NCI-H748 (cell line): Measurements from ENCODE around the gene DCTN1.
"Not testable (repeated sequence)": the region's sequence is repeated elsewhere in the genome, so short reads cannot be mapped to it uniquely, and the experiment has no call there.

Experiments
- DNase-seq: peaks from one replicate; lab custom pipeline; 2025; ENCODE audit not compliant: unreplicated experiment; lab: John Stamatoyannopoulos, UW

The DCTN1 gene

DNA sequence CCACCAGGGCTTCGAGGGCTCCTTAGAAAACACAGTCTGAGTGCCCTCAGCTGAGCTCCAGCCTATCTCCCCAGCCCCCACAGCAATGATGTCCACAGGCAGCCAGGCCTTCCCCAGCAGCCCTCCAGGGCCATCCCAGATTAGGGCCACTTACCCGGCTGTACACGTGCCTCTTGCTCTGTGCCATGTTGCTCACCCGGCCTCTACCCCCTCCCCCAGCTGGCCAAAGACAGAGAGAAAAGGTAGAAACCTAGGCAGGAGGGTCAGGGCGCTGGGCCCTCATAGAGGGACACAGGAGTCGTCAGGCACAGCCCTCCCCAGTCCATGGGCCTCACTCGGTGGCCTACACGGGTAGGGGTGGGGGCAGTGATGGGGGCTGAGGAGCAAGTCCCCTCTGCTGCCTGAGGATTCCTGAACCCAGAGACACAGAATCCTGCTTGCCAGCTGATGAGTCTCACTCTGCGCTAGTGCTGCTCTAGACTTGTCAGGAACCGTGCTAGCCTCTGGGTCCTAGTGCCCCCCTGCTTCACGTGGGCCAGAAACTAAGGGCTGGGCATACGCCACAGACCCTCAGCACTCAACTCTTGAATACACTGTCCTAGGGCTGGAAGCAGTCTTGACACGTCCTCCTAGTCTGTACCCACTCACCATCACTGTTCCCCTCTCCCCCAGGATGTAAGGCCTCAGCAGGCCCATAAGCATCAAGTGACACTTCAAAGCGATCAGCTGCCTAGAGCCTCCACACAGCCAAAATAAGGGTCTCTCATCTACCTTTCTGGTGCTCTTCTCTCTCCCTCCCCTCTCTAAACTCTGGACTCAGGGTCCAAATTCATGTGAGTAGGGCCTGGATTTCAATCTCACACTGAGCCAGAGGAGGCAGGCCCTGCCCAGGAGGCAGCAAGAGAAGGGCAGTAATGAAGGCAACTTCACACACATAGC is at the start of gene DCTN1:
TSS of gene DCTN1 (minus strand) at position 461 of the 939 bp plus-strand sequence. CDS start at position 187, 274 bp downstream.
- DNase-seq: no peak

DNA sequence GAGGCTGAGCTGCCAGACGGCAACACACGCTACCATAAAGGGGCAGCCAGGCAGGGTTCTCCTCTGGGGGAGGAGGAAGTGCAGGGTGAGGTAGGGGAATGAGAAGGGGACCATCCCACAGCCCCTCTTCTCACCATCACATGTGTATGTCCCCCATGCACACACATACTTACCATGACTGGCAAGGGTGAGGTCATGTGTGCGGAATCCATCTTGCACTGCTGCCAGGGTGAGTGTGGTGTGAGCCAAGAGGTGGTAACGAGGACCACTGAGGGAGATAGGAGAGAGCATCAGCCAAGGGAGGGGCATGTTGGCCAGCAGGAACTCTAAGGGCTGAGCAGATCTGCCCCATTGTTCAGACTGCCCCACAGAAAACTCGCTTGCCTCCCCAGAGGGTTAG is 48.6 kb upstream of the DCTN1 start:
- no peak for DNase-seq

DNA sequence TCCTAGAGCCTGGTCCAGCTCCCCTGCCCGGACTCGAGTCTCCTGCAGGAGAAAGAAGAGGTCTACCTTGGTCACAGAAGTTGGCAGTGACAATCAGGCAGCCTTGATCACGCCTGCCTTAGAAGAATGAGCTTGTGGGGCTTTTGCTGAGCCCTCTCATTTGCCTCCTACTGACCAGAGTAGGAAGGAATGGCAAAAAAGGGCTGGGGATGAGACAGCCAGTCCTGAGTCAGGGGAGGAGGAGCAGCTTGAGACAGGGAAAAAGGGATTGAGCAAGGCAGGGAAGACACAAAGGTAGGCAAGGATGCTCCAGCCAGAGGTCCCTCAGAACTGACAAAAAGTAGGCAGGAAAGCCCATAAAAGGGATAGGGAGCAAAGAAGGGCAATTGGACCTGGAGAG is 47.4 kb upstream of the DCTN1 start:
- DNase-seq: no peak

DNA sequence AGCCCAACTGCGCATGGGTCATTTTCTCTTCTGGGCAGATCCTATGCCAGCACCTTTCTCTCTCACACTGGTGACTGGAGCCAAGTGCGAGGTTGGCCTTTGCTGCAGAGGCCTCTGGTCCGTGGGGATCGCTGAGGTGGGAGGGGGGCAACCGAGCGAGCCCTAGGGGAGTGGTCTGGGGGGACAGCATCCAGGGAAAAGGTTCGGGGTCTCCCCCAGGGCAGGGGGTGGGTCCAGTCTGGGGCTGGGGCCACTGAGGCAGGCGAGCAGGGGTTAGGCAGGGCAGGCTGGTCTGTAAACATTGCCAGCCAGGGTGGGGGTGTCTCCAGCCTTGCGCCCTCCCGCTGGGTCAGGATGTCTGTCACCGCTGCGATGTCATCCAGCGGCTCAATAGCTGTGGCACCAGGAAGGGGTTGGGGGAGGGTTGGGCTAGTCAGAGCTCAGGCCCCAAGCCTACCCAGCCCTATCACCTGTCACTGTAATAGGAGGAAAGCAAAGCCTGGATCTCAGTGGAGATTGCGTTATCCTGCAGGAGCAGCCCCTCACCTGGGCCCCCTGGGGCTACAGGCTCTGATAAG is 46.2 kb upstream of the DCTN1 start:
- no peak for DNase-seq

DNA sequence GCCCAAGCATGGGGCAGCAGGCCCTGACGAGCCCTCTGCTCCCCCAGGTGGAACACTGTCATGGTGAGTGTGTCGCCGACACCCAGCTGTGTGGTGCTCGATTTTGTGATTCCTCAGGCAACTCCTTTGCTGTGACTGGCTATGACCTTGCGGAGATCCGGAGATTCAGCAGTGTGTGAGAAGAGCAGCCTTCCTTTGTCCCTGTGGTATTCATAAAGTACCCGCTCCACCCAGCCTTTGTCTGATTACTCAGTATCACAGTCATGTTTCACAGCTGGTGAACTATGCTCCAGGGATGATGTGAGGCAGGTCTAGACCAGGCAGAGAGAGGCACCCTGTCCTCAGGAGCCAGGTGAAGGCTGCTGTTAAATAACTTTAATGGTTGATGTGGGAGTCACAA is 45.4 kb upstream of the DCTN1 start:
- DNase-seq: no peak

- DNase-seq: no peak
Observed at GRCh38 chr2:74424995-74425406, 44.9 kb upstream of the DCTN1 start.

DNA sequence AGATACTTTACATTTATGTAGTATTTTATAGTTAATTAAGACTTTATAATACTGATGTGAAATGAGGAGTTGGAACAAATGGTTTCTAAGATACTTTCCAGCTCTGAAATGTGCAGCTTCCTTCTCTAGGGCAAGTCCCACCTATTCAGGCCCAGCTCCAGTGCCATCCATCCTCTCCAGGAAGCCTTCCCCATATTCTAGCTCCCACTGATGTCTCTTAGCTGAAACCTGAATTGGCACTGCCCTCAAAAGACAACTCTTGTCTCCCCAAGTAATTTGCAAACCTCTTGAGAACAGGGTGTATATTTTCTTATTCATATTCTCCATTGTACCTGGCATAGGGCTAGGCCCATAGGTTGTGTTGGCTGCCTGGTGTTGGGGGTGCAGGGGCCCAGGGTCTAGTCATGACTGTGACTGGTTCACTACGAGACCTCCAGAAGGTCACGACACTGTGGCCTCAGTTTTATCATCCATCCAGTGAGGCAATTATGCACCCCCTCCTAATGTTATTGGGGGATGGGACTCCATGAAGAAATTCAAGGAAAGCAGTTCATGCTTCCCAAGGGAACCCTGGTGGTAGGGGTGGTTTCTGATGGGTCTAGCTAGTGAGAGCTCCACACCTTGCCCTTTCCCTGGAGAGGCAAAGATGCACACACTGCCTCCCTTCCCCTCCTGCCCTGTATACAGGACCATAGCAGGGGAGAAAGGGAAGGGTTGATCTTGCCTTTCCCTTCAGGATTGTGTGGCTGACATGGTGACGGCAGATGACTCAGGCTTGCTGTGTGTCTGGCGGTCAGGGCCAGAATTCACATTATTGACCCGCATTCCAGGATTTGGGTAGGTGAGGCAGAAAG is 44.3 kb upstream of the DCTN1 start:
- no peak for DNase-seq

- DNase-seq: no peak
Observed at GRCh38 chr2:74423231-74424095, 43.4 kb upstream of the DCTN1 start.

GRCh38 chr2:74421221-74421870 is 41.2 kb upstream of the DCTN1 start, which contains the start of the genes C2orf81 and WDR54:
Gene C2orf81 (minus strand): TSS chr2:74421619. CDS start chr2:74421560, 59 bp downstream.
Gene WDR54 (plus strand): TSS chr2:74421730. CDS start chr2:74422154, 424 bp downstream.
- peak; percentile 96 for DNase-seq

DNA sequence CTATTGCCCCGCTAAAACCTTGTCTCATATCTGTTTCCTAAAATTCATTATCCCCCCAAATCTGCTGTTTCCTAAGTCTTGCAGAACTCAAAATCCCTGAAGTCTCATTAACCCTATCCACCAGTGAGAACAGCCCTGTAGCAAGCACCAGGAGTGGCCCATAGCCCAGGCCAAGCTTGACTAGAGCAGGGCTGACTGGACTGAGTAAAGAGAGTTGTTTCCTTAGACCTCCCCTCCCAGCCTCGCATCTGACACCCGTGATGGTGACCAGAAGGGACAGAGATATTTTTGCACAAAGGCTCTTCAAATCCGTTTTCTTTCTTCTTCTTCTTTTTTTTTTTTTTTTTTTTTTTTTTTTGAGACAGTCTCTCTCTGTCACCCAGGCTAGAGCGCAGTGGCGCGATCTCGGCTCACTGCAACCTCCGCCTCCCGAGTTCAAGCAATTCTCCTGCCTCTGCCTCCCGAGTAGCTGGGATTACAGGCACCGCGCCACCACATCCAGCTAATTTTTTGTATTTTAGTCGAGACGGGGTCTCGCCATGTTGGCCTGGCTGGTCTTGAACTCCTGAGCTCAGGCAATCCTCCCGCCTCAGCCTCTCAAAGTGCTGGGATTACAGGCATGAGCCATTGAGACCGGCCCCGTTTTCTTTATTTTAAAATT is 40.5 kb upstream of the DCTN1 start:
- DNase-seq: not testable (repeated sequence)

- DNase-seq: no peak
Observed at GRCh38 chr2:74420006-74420405, 39.9 kb upstream of the DCTN1 start.

DNA sequence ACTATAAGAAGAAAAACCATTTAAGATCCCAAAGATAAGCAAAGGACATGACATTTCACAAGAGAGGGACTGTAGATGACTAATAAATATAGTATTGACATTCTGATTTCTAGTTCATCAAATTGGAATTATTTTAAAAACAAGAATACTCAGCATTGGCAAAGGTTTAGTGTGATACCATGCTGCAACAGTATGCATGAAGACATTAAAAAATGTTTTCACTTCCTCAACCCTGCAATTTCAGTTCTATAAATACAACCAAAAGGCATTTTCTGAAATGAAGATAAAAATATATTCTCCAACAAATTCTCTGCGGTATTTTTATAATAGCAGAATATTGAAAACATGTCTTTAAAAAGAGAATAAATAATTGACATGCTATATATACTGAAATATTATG is 39.2 kb upstream of the DCTN1 start:
- no peak for DNase-seq

- no peak for DNase-seq
Observed at GRCh38 chr2:74418312-74418711, 38.2 kb upstream of the DCTN1 start.

DNA sequence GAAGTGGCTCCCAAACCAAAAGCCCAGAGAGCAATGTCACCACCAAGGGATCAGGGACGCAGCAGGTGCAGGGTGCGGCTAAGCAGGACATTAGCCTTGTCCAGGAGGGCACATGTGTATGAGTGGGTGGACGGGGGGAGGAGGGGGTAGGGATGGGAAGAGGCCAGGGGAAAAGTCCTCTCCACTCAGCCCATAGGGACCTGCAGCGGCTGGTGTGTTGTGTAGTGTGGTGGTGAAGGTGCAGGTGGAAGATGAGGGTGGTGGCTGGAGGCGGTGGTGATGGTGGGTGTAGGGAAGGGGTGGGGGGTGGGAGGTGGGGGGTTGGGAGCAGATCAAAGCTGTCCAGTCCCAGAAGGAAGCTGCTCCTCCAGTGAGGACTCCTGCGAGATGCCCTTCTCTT is 37.7 kb upstream of the DCTN1 start:
- DNase-seq: no peak

DNA sequence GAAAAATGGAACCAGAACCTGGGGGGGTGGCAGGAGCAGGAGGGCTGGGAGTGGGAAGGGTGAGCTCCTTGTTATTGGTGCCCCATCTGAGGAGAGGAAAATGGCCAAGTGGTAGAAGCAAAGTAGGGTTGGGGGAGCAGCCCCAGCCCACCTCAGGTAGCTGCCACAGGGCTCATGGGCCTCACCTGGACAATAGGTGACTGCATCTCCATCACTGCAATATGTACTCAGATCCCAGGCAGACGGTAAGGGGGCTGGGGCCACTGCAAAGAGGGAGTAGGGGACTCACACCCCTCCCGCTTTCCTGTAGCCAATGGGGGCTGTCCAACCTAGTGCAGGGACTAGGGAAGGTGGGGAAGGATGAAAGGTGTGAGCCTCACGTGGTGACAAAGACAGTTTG is 37.1 kb upstream of the DCTN1 start:
- DNase-seq: no peak

DNA sequence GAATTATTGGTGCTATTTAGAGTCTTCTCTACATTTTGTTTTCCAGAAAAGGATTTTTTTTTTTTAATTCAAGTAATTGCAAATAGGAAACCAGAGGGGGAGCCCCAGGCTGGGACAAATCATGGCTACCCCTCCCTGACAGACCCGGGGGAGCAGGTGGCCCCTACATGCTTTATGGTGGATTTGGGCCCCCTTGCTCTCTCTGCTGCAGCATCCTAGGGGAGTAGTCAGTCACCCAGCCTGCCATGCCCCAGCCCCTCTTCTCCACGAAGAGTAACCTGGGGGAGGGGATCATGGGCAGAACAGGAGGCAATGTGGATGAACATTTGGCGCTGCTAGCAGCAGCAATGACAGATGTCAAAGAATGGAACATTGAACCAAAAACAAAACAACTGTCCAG is 36.7 kb upstream of the DCTN1 start:
- no peak for DNase-seq

DNA sequence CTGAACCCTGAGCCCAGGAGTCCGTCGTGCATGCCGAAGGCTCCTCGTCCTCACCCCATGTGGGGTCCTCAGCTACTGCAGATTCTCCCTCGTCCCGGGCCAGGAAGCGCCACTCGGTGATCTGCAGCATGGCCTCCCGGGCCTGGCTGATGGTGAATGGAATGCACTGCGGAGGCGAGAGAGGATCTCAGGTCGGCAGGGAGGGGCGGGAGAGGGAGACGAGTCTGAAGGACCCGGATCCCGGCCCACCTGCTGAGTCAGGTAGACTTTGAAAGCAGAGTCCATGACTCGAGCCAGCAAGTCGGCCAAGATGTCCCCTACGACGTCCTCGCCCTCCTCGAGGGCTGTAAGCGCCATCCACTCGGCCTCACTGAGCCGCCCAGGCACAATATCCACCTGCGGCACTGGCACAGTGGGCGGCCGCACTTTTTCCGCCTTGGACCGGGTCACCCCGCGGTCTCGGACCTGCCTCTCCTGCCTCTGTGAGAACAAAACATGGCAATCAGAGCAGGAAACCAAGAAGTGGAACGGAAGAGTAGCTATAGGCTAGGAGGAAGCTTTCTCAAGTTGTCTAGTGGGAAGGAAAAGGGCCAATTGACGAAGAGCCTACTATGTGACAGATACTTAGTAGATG is 35.8 kb upstream of the DCTN1 start:
- no peak for DNase-seq

GRCh38 chr2:74414881-74415761 is 35.0 kb upstream of the DCTN1 start:
- peak; percentile 57 for DNase-seq
